IPS-NIHi7 (cell line): ENCODE data around the gene CAMKMT.
"Not testable (repeated sequence)": the region's sequence is repeated elsewhere in the genome, so short reads cannot be mapped to it uniquely, and the experiment has no call there.

Experiments used
- DNase-seq: peaks from one replicate; pipeline ENCODE4 v3.0.0; 2012; ENCODE audit warnings: mixed read lengths; ENCODE audit errors: extremely low spot score

The CAMKMT gene

GRCh38 chr2:44549856-44550255 is 188.1 kb downstream of the CAMKMT start:
- no peak for DNase-seq

DNA sequence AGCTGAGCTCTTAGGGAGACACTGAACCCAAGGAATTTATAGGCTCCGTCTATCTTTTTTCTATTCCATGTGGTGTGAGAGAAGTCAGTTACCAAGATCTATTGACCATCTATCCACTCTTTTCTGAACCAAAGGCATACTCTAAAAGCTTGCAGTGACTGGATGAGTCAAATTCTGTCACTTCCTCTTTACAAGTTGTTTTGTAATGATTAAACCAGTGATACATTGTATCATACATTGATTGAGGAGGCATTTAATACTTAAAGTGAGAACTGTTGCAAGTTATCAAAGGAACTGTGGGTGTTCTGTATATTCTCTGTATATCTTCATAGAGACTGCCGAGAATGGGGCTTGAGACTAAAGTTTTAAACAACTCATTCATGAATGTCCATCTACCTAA is 188.8 kb downstream of the CAMKMT start:
- no peak for DNase-seq

GRCh38 chr2:44551497-44551896 is 189.8 kb downstream of the CAMKMT start:
- DNase-seq = no peak

GRCh38 chr2:44553456-44553855 is 191.7 kb downstream of the CAMKMT start:
- no peak for DNase-seq

GRCh38 chr2:44555700-44556099 is 194.0 kb downstream of the CAMKMT start:
- no peak for DNase-seq

GRCh38 chr2:44559108-44559507 is 197.4 kb downstream of the CAMKMT start:
- no peak for DNase-seq

- DNase-seq = no peak
Observed at GRCh38 chr2:44560352-44560751, 198.6 kb downstream of the CAMKMT start.

GRCh38 chr2:44560941-44561340 is 199.2 kb downstream of the CAMKMT start:
- no peak for DNase-seq

DNA sequence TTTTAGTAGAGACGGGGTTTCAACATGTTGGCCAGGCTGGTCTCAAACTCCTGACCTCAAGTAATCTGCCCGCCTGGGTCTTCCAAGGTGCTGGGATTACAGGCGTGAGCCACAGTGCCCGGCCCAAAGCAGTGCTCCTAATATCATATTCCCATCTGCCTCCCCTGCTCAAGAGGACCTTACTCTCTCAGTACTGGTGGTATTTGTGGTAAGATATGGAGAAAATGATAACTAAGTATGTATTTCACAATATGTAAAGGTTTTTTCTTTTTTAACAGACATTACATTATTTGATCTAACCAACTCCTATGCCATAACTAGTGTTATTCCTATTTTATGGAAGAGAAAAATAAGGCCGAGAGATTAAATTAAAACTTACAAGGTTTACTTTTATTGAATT is 201.0 kb downstream of the CAMKMT start:
- DNase-seq = no peak

DNA sequence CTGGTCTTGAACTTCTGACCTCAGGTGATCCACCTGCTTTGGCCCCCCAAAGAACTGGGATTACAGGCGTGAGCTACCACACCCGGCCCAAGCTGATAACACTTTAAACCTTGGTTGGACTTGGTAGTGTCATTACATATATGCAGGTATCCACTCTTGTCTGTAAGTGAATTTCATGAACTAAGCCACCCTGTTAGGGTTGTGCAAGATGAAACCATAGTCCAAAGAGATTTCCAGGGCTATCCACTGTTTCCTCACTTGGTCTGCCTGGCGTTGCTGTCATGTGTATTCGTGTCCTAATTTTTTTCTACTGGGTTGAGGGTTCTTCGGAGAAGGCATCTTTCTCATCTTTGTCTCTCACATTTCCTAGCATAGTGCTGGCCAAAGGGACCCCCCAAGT is 203.0 kb downstream of the CAMKMT start:
- no peak for DNase-seq

GRCh38 chr2:44566059-44566458 is 204.3 kb downstream of the CAMKMT start:
- no peak for DNase-seq

- no peak for DNase-seq
Observed at GRCh38 chr2:44569491-44569890, 207.7 kb downstream of the CAMKMT start.

DNA sequence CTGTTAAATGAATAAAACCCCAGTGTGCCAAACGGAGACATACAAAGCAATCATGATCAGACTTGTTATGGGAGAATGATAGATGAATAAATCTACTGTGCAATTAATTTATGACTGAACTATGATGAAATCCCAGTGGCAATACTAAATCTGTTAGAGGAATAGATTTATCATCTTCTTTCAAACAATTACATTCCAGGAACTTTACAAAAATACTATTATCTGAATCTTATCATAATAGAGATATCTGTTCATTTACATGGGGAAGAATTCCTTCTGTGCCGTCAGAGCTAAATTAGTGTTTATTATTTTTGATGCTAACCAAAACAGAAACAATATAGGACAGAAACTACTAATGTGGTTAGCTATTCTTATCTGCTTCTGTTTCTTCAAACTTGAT is 208.5 kb downstream of the CAMKMT start:
- no peak for DNase-seq

- DNase-seq = no peak
Observed at GRCh38 chr2:44570777-44571176, 209.0 kb downstream of the CAMKMT start.

DNA sequence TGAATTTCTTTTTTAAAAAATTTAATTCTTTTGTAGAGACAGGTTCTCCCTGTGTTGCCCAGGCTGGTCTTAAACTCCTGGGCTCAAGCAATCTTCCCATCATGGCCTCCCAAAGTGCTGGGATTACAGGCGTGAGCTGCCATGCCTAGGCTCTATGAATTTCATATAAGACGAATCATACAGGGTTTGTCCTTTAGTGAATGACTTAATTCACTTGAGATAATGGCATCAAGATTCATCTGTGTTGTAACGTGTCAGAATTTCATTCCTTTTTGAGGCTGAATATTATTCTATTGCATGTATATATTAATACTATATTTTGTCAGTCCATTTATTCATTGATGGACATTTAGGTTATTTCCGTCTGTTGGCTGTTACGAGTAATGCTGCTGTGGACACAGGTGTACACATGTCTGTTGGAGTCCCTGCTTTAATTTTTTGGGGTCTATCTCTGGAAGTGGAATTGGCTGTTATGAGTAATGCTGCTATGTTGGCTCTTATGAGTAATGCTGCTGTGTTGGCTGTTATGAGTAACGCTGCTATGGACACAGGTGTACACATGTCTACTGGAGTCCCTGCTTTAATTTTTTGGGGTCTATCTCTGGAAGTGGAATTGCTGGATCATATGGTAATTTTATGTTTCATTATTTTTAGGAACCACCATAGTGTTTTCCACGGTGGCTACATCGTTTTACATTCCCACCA is 210.6 kb downstream of the CAMKMT start:
- DNase-seq = no peak

DNA sequence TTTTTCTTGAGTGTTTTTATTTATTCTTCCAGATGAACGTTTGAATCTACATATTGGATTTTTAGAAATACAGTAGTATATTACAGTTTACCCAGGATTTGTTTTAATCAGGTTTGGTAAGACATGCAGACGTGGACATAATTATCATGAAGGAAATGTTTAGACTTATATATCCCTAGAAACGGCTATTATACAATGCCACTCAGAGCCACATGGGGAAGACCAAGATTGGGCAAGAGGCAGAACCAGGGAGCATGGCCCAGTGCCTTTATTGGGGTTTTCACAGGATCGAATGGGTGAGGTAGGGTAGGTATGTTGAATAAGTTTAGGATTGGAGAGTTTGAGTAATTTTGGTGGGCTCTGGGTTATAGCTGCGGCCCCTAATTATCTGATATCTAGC is 212.2 kb downstream of the CAMKMT start:
- DNase-seq = no peak

DNA sequence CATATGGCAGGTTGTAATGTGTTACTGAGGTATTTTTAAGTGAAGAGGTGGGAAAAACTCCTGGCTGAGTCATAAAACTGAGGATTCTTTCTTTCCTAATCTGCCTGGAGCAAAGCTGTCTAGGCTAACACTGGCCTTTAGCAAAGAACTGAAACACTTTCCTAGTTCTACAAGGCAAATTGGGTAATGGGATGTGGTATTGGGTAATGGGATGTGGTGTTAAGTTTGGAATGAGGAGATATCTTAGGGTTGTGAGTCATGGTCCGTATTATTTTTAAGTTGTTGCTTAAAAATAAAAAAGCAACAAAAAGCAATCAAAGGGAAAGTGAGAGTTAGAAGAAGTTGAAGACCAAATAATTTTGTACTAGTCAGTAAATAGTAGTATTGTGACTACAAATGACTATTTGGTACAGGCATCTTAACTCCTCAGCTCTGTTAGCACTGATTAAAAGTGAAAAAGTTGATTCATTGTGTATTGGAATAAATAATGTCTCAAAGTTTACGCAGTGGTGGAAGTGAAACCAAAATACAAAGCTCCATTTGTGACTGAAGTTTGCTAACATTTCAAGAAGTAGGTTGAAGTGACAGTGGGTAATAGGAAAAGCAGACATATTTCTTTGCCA is 216.8 kb downstream of the CAMKMT start:
- no peak for DNase-seq

- no peak for DNase-seq
Observed at GRCh38 chr2:44579115-44579836, 217.5 kb downstream of the CAMKMT start.

GRCh38 chr2:44579837-44580230 is 218.1 kb downstream of the CAMKMT start:
- DNase-seq = no peak

GRCh38 chr2:44580875-44581515 is 219.2 kb downstream of the CAMKMT start:
- DNase-seq = no peak

- DNase-seq = no peak
Observed at GRCh38 chr2:44582363-44583008, 220.7 kb downstream of the CAMKMT start.

DNA sequence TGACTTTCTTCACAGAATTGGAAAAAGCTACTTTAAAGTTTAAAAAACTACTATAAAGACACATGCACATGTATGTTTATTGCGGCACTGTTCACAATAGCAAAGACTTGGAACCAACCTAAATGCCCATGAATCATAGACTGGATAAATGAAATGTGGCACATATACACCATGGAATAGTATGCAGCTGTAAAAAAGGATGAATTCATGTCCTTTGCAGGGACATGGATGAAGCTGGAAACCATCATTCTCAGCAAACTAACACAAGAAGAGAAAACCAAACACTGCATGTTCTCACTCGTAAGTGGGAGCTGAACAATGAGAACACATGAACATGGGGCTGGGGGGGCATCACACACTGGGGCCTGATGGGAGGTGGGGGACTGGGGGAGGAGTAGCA is 233.9 kb downstream of the CAMKMT start:
- DNase-seq = not testable (repeated sequence)
